Lower leg skin (tissue), 3 donors: Measurements from ENCODE around the gene POLR3A.

Source experiments
- POLR2A ChIP-seq, 2 donors: fragments of 450-650 bp; IDR thresholded peaks; one replicate each; pipeline ENCODE4 v1.6.1; 2016 to 2017; ENCODE audit warnings: antibody characterized with exemption in 2 of 2, mild to moderate bottlenecking in 1 of 2, moderate library complexity in 1 of 2
- TF ChIP-seq, protein P1 (sequence below), 3 donors: fragments of 450-650 bp; IDR thresholded peaks; one replicate each; pipeline ENCODE4 v1.5.1; 2016; ENCODE audit warnings: antibody characterized with exemption in 3 of 3, mild to moderate bottlenecking in 3 of 3, moderate library complexity in 2 of 3

DNA sequence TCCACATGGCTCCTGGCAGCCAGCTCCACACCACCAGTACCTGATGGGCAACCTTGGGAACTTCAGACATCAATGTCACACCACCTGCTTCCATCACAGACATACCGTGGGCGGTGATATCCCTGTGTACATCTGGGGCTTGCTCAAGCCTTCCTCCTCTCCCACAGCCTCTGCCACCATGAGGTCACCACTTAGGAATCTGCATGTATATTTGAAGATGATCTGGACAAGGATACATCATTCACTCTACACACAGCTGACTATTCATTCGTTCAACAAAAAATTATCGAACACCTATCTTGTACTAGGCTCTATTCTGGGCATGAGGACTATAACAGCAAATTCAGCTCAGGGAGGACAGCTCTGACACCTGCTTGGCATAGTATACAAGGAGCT, 109.6 kb downstream of the POLR3A start:
- TF ChIP-seq, protein P1, sequence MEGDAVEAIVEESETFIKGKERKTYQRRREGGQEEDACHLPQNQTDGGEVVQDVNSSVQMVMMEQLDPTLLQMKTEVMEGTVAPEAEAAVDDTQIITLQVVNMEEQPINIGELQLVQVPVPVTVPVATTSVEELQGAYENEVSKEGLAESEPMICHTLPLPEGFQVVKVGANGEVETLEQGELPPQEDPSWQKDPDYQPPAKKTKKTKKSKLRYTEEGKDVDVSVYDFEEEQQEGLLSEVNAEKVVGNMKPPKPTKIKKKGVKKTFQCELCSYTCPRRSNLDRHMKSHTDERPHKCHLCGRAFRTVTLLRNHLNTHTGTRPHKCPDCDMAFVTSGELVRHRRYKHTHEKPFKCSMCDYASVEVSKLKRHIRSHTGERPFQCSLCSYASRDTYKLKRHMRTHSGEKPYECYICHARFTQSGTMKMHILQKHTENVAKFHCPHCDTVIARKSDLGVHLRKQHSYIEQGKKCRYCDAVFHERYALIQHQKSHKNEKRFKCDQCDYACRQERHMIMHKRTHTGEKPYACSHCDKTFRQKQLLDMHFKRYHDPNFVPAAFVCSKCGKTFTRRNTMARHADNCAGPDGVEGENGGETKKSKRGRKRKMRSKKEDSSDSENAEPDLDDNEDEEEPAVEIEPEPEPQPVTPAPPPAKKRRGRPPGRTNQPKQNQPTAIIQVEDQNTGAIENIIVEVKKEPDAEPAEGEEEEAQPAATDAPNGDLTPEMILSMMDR (IDR thresholded peaks at IDR 0.05): no peak
- TF ChIP-seq POLR2A (IDR thresholded peaks at IDR 0.05): no peak
